GM23338 (cell line): ENCODE data around the gene PTPRO. TPM values are rescaled to one million over a fixed set of nuclear protein-coding genes. Genes with fewer than 3 reads are reported as not detected.

Experiments
- ATAC-seq: fragments of 200-7000 bp; cut with Tn5 transposase; 3 replicates; pipeline ENCODE4 v1.9.1; 2020
- DNase-seq: peaks from one replicate; pipeline ENCODE4 v3.0.0-alpha.2; 2015; ENCODE audit warnings: low spot score
- H2AFZ ChIP-seq: fragments of 200-600 bp; sonication (generic); 2 replicates; pipeline ENCODE4 v1.8.0; 2016; ENCODE audit warnings: antibody characterized with exemption, mild to moderate bottlenecking, moderate library complexity
- H3F3A ChIP-seq: fragments of 200-600 bp; sonication (generic); replicated peaks from 2 replicates; pipeline ENCODE4 v1.8.0; 2017; ENCODE audit warnings: antibody characterized with exemption, mixed run types, low read depth
- H3K27ac ChIP-seq: fragments of 200-600 bp; sonication (generic); 2 replicates; pipeline ENCODE4 v1.6.1; 2016; ENCODE audit warnings: low read depth
- H3K27me3 ChIP-seq: fragments of 200-600 bp; sonication (generic); 2 replicates; pipeline ENCODE4 v1.8.0; 2016; ENCODE audit warnings: mild to moderate bottlenecking, mixed run types, moderate library complexity; ENCODE audit not compliant: insufficient read depth
- H3K36me3 ChIP-seq: fragments of 200-600 bp; sonication (generic); 2 replicates; pipeline ENCODE4 v1.8.0; 2016; ENCODE audit warnings: mild to moderate bottlenecking; ENCODE audit not compliant: insufficient read depth
- H3K4me1 ChIP-seq: fragments of 200-600 bp; sonication (generic); 2 replicates; pipeline ENCODE4 v1.8.0; 2016; ENCODE audit warnings: mild to moderate bottlenecking, moderate library complexity; ENCODE audit not compliant: insufficient read depth
- H3K4me2 ChIP-seq: fragments of 200-600 bp; sonication (generic); 2 replicates; pipeline ENCODE4 v1.7.1; 2017; ENCODE audit warnings: mixed run types
- H3K4me3 ChIP-seq: fragments of 200-600 bp; sonication (generic); 2 replicates; pipeline ENCODE4 v1.6.1; 2016; ENCODE audit warnings: mixed run types
- H3K79me2 ChIP-seq: fragments of 200-600 bp; sonication (generic); replicated peaks from 2 replicates; pipeline ENCODE4 v1.8.0; 2017; ENCODE audit warnings: mild to moderate bottlenecking; ENCODE audit not compliant: insufficient read depth
- H3K9me2 ChIP-seq: fragments of 200-600 bp; sonication (generic); 2 replicates; pipeline ENCODE4 v1.8.0; 2017; ENCODE audit not compliant: insufficient read depth
- H4K20me1 ChIP-seq: fragments of 200-600 bp; sonication (generic); replicated peaks from 2 replicates; pipeline ENCODE4 v1.8.0; 2017; ENCODE audit warnings: mild to moderate bottlenecking; ENCODE audit not compliant: insufficient read depth
- H3K27ac Mint-ChIP-seq: 2 replicates; pipeline ENCODE4 v1.8.0; 2020; ENCODE audit warnings: inconsistent platforms, mild to moderate bottlenecking, moderate library complexity, mixed read lengths
- H3K27me3 Mint-ChIP-seq: 3 replicates; pipeline ENCODE4 v1.8.0; 2022; ENCODE audit warnings: low read depth, mild to moderate bottlenecking, moderate library complexity, mixed read lengths, inconsistent platforms; ENCODE audit not compliant: insufficient read depth, poor library complexity
- H3K36me3 Mint-ChIP-seq: 3 replicates; pipeline ENCODE4 v1.8.0; 2021; ENCODE audit warnings: low read depth, mild to moderate bottlenecking, inconsistent platforms, moderate library complexity, mixed read lengths
- H3K4me1 Mint-ChIP-seq: 3 replicates; pipeline ENCODE4 v1.8.0; 2020; ENCODE audit warnings: mild to moderate bottlenecking, inconsistent platforms, mixed read lengths
- H3K4me3 Mint-ChIP-seq: 3 replicates; pipeline ENCODE4 v1.8.0; 2021; ENCODE audit warnings: moderate library complexity, mild to moderate bottlenecking, inconsistent platforms, mixed read lengths
- H3K9me3 Mint-ChIP-seq: 3 replicates; pipeline ENCODE4 v1.8.0; 2020; ENCODE audit warnings: moderate library complexity, mild to moderate bottlenecking, inconsistent platforms, mixed read lengths
- CREB1 ChIP-seq: fragments of 250-450 bp; sonication (Bioruptor Pico); IDR thresholded peaks from 2 replicates; pipeline ENCODE4 v1.5.0; 2020; ENCODE audit warnings: low read depth, mild to moderate bottlenecking, moderate library complexity
- ETS1 ChIP-seq: IDR thresholded peaks from 2 replicates; pipeline ENCODE4 v1.6.1; 2016; ENCODE audit warnings: antibody characterized with exemption
- EZH2 ChIP-seq: fragments of 200-600 bp; sonication (generic); IDR thresholded peaks from one replicate; pipeline ENCODE4 v1.8.0; 2017; ENCODE audit warnings: antibody characterized with exemption, mild to moderate bottlenecking, low read depth; ENCODE audit not compliant: unreplicated experiment
- EZH2phosphoT487 ChIP-seq: fragments of 200-600 bp; sonication (generic); IDR thresholded peaks from one replicate; pipeline ENCODE4 v1.8.1; 2018; ENCODE audit warnings: antibody characterized with exemption; ENCODE audit not compliant: unreplicated experiment
- NANOG ChIP-seq: IDR thresholded peaks from 2 replicates; pipeline ENCODE4 v1.6.1; 2016; ENCODE audit warnings: antibody characterized with exemption, borderline replicate concordance
- POLR2AphosphoS5 ChIP-seq: IDR thresholded peaks from 2 replicates; pipeline ENCODE4 v1.6.1; 2016; ENCODE audit warnings: antibody characterized with exemption, low read depth
- REST ChIP-seq: IDR thresholded peaks from one replicate; pipeline ENCODE4 v1.6.1; 2018; ENCODE audit warnings: antibody characterized with exemption; ENCODE audit not compliant: unreplicated experiment
- STAT1 ChIP-seq: IDR thresholded peaks from one replicate; pipeline ENCODE4 v1.6.1; 2016; ENCODE audit warnings: antibody characterized with exemption; ENCODE audit not compliant: unreplicated experiment
- ZNF114 ChIP-seq: fragments of 250-450 bp; sonication (Bioruptor Pico); IDR thresholded peaks from 2 replicates; pipeline ENCODE4 v1.5.0; 2020; ENCODE audit warnings: mild to moderate bottlenecking, moderate library complexity
- ZNF331 ChIP-seq: fragments of 250-450 bp; sonication (Bioruptor Pico); IDR thresholded peaks from 2 replicates; pipeline ENCODE4 v1.5.0; 2020; ENCODE audit warnings: low read depth, mild to moderate bottlenecking, moderate library complexity
- ZNF462 ChIP-seq: fragments of 250-450 bp; sonication (Bioruptor Pico); IDR thresholded peaks from 2 replicates; pipeline ENCODE4 v1.5.0; 2020; ENCODE audit warnings: mild to moderate bottlenecking, moderate library complexity
- polyA plus RNA-seq: library from polyadenylated mRNA; unstranded; fragments of >200 nt; fragmentation: Nextera tagmentation; extraction: Ambion mirVana; gene quantifications from 2 replicates; pipeline ENCODE4 v1.2.1, GENCODE V29; 2016
- total RNA-seq: library from RNA; depleted of rRNA; stranded (reverse); fragments of >200 nt; shearing (Covaris generic); gene quantifications from 2 replicates; pipeline ENCODE4 v1.2.3, GENCODE V29; 2014

Gene PTPRO
- total and polyA plus RNA-seq, 2 experiments from 2014 or later, result 1.4 to 1.5 TPM

GRCh38 chr12:15583804-15584203 lies 261.5 kb downstream of the PTPRO start:
- no peaks in the 10 kb centered on the region for H4K20me1 ChIP-seq
- H3K4me3 Mint-ChIP-seq, result no peak overlapping the region
- no peaks in the 10 kb centered on the region for H3K9me2 ChIP-seq
- ATAC-seq, result no peak; the same call in 2 of the 3 replicates
- H3K27me3 ChIP-seq, result no peaks in the 10 kb centered on the region
- no peak overlapping the region for H3K27ac ChIP-seq
- TF ChIP-seq EZH2phosphoT487, result no peak
- TF ChIP-seq EZH2, result no peak
- TF ChIP-seq CREB1 (CRISPR knock-in tag), result no peak
- no peak for TF ChIP-seq ZNF462 (CRISPR knock-in tag)
- TF ChIP-seq ZNF331 (CRISPR knock-in tag), result no peak
- TF ChIP-seq ZNF114 (CRISPR knock-in tag), result no peak
- no peak for TF ChIP-seq ETS1
- TF ChIP-seq NANOG, result no peak
- TF ChIP-seq POLR2AphosphoS5, result no peak
- TF ChIP-seq REST, result no peak
- no peak for TF ChIP-seq STAT1
- peaks cover 3% of the 10 kb centered on the region for H3K4me1 Mint-ChIP-seq
- H3F3A ChIP-seq, result no peaks in the 10 kb centered on the region
- H3K4me2 ChIP-seq, result no peak overlapping the region
- peak; percentile 16 for DNase-seq
- no peak overlapping the region for H3K4me3 ChIP-seq
- no peaks in the 10 kb centered on the region for H3K79me2 ChIP-seq
- H3K36me3 ChIP-seq, result no peaks in the 10 kb centered on the region
- H2AFZ ChIP-seq, result no peak overlapping the region
- H3K27ac Mint-ChIP-seq, result no peak overlapping the region
- peaks cover 6% of the 10 kb centered on the region for H3K36me3 Mint-ChIP-seq
- H3K4me1 ChIP-seq, result no peaks in the 10 kb centered on the region
- H3K27me3 Mint-ChIP-seq, result peaks cover 3% of the 10 kb centered on the region
- H3K9me3 Mint-ChIP-seq, result peaks cover 12% of the 10 kb centered on the region
